CD14-positive monocyte (primary cell): ENCODE measurements around the gene MLLT1. TPM values are rescaled to one million over a fixed set of nuclear protein-coding genes. Genes with fewer than 3 reads are reported as not detected.

Source experiments
- DNase-seq, 3 donors: peaks; one replicate each; pipeline ENCODE4 v3.0.0-alpha.2; 2011 to 2022
- H2AFZ ChIP-seq: 2 replicates; pipeline ENCODE4 v1.6.0; 2012; ENCODE audit warnings: mild to moderate bottlenecking, low read depth, low read length, inconsistent platforms; ENCODE audit not compliant: insufficient read depth, poor library complexity, severe bottlenecking
- H3K27ac ChIP-seq, 2 donors: 1 replicate in 1 of 2; 2 replicates in 1 of 2; pipeline ENCODE4 v1.5.1; 2012 to 2013; ENCODE audit warnings: low read length in 2 of 2, control low read depth in 1 of 2, inconsistent platforms in 1 of 2, low read depth in 1 of 2, mild to moderate bottlenecking in 1 of 2
- H3K27me3 ChIP-seq, 2 donors: one replicate each; pipeline versions ENCODE4 v1.6.0 to v1.6.1; 2011 to 2013; ENCODE audit warnings: low read length in 2 of 2; ENCODE audit not compliant: control insufficient read depth in 2 of 2, insufficient read depth in 2 of 2
- H3K36me3 ChIP-seq, 2 donors: replicated peaks in 1 of 2; 1 replicate in 1 of 2; 2 replicates in 1 of 2; pipeline versions ENCODE4 v1.5.1 to v1.6.1; 2012 to 2013; ENCODE audit warnings: low read length in 2 of 2, control low read depth in 1 of 2, inconsistent platforms in 1 of 2, mild to moderate bottlenecking in 1 of 2; ENCODE audit not compliant: insufficient read depth in 2 of 2, control insufficient read depth in 1 of 2
- H3K4me1 ChIP-seq, 2 donors: 1 replicate in 1 of 2; 2 replicates in 1 of 2; pipeline versions ENCODE4 v1.5.1 to v1.6.1; 2012 to 2013; ENCODE audit warnings: low read length in 2 of 2, control low read depth in 1 of 2, inconsistent platforms in 1 of 2, mild to moderate bottlenecking in 1 of 2, moderate library complexity in 1 of 2; ENCODE audit not compliant: insufficient read depth in 2 of 2, control insufficient read depth in 1 of 2
- H3K4me2 ChIP-seq: replicated peaks from 2 replicates; pipeline ENCODE3; 2012; ENCODE audit warnings: low read length, moderate library complexity, mild to moderate bottlenecking; ENCODE audit not compliant: poor library complexity, severe bottlenecking; ENCODE audit errors: extremely low read depth
- H3K4me3 ChIP-seq, 3 experiments: fragments of 200-600 bp in 1 of 3; sonication (generic) in 1 of 3; replicated peaks in 1 of 3; 1 replicate in 2 of 3; 2 replicates in 1 of 3; pipeline ENCODE4 v1.5.1; 2011 to 2013; ENCODE audit warnings: low read length in 3 of 3, mild to moderate bottlenecking in 3 of 3, control low read depth in 2 of 3, low read depth in 2 of 3, inconsistent platforms in 1 of 3, moderate library complexity in 1 of 3
- H3K79me2 ChIP-seq: 2 replicates; pipeline ENCODE4 v1.6.0; 2012; ENCODE audit warnings: mild to moderate bottlenecking, control low read depth, inconsistent platforms, low read length, moderate library complexity; ENCODE audit not compliant: insufficient read depth
- H3K9ac ChIP-seq: 2 replicates; pipeline ENCODE4 v1.6.0; 2017; ENCODE audit warnings: low read length, mild to moderate bottlenecking; ENCODE audit not compliant: insufficient read depth, poor library complexity, severe bottlenecking
- H3K9me3 ChIP-seq, 2 donors: replicated peaks in 1 of 2; 1 replicate in 1 of 2; 2 replicates in 1 of 2; pipeline versions ENCODE4 v1.5.1 to v1.6.1; 2012 to 2013; ENCODE audit warnings: low read length in 2 of 2, control low read depth in 1 of 2; ENCODE audit not compliant: control insufficient read depth in 1 of 2, insufficient read depth in 1 of 2
- H4K20me1 ChIP-seq: 2 replicates; pipeline ENCODE4 v1.6.0; 2012; ENCODE audit warnings: mild to moderate bottlenecking, low read length, control low read depth, moderate library complexity; ENCODE audit not compliant: insufficient read depth
- H3K27ac Mint-ChIP-seq, 7 donors: one replicate each; pipeline ENCODE4 v1.8.0; 2020; ENCODE audit warnings: mild to moderate bottlenecking in 7 of 7, mixed read lengths in 7 of 7, moderate library complexity in 6 of 7, inconsistent platforms in 2 of 7
- H3K27me3 Mint-ChIP-seq, 3 donors: one replicate each; pipeline ENCODE4 v1.8.0; 2021 to 2022; ENCODE audit warnings: low read depth in 3 of 3, mild to moderate bottlenecking in 3 of 3, mixed read lengths in 3 of 3, moderate library complexity in 3 of 3, inconsistent platforms in 1 of 3
- H3K36me3 Mint-ChIP-seq, 2 donors: one replicate each; pipeline ENCODE4 v1.8.0; 2020; ENCODE audit warnings: mixed read lengths in 2 of 2, inconsistent platforms in 1 of 2, mild to moderate bottlenecking in 1 of 2
- H3K4me1 Mint-ChIP-seq: one replicate; pipeline ENCODE4 v1.8.0; 2020; ENCODE audit warnings: mild to moderate bottlenecking, mixed read lengths
- H3K4me3 Mint-ChIP-seq, 2 donors: one replicate each; pipeline ENCODE4 v1.8.0; 2020; ENCODE audit warnings: mild to moderate bottlenecking in 2 of 2, mixed read lengths in 2 of 2, moderate library complexity in 1 of 2
- H3K9me3 Mint-ChIP-seq, 7 donors: one replicate each; pipeline ENCODE4 v1.8.0; 2020 to 2022; ENCODE audit warnings: mixed read lengths in 7 of 7, mild to moderate bottlenecking in 6 of 7, moderate library complexity in 6 of 7, inconsistent platforms in 2 of 7
- WGBS: methylation state at CpG from one replicate; pipeline ENCODE4 v1.1.5; 2013; ENCODE audit warnings: missing lambda C conversion rate; ENCODE audit not compliant: insufficient coverage; 5-methylcytosine and 5-hydroxymethylcytosine counted together
- intact Hi-C, 2 donors: fragments of 100-400 bp; cut with micrococcal nuclease; formaldehyde crosslinking; loops; one replicate each; pipeline versions ENCODE4 v1.15.0 to v1.15.1; 2023
- polyA plus RNA-seq, 3 donors: library from polyadenylated mRNA; depleted of rRNA in 1 of 3; unstranded in 2 of 3; stranded (reverse) in 1 of 3; fragments of 300-500 nt in 2 of 3; fragments of >200 nt in 1 of 3; fragmentation: Illumina TruSeq in 2 of 3; gene quantifications; 1 replicate in 2 of 3; 2 replicates in 1 of 3; pipeline ENCODE4 v1.2.3, GENCODE V29; 2012 to 2021
- TF ChIP-seq, protein P1 (sequence below): fragments of 200-600 bp; IDR thresholded peaks from one replicate; pipeline ENCODE4 v1.8.0; 2022; ENCODE audit warnings: antibody characterized with exemption, mild to moderate bottlenecking

Gene MLLT1
- polyA plus RNA-seq, 3 donors: 0.65 to 17.3 (median 0.99) TPM

DNA sequence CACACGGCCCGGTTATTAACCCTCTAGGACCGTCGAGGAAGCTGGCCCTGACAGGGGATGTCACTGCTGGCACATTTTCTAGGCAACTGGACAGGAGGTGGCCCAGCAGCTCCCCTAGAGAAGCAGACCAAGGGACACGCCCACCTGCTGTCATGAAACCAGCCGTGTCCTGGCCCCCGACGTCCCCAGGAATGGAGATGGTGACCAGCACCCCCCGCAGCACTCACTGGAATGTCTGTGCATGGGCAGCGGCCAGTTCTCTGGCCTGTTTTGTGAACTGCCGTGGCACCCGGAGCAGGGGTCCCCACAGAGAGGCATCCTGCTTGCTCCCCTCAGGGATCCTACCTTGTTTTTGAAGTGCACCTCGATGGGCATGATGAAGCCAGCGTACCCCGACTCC is 17.9 kb downstream of the MLLT1 start:
- peaks cover 64 to 93% of the 10 kb centered on the region in 2 donors for H3K36me3 Mint-ChIP-seq
- DNase-seq: no peak
- H3K9ac ChIP-seq: no peak overlapping the region
- H3K9me3 ChIP-seq: no peaks in the 10 kb centered on the region
- H3K4me3 Mint-ChIP-seq: no peak overlapping the region
- 83% methylated on average over 12 of the region's 15 CpGs for WGBS
- H3K79me2 ChIP-seq: peaks cover 83% of the 10 kb centered on the region
- H3K36me3 ChIP-seq: peaks cover 49 to 93% of the 10 kb centered on the region in 2 donors
- peak overlapping the region in 2 of 7 donors; percentile 16 to 72 for H3K27ac Mint-ChIP-seq
- H2AFZ ChIP-seq: no peak overlapping the region
- no peak overlapping the region for H3K27ac ChIP-seq
- intact Hi-C loops: no loop called here
- H3K9me3 Mint-ChIP-seq: no peaks in the 10 kb centered on the region
- peaks cover 8% of the 10 kb centered on the region for H3K4me1 Mint-ChIP-seq
- no peaks in the 10 kb centered on the region for H3K4me1 ChIP-seq
- TF ChIP-seq, protein P1, sequence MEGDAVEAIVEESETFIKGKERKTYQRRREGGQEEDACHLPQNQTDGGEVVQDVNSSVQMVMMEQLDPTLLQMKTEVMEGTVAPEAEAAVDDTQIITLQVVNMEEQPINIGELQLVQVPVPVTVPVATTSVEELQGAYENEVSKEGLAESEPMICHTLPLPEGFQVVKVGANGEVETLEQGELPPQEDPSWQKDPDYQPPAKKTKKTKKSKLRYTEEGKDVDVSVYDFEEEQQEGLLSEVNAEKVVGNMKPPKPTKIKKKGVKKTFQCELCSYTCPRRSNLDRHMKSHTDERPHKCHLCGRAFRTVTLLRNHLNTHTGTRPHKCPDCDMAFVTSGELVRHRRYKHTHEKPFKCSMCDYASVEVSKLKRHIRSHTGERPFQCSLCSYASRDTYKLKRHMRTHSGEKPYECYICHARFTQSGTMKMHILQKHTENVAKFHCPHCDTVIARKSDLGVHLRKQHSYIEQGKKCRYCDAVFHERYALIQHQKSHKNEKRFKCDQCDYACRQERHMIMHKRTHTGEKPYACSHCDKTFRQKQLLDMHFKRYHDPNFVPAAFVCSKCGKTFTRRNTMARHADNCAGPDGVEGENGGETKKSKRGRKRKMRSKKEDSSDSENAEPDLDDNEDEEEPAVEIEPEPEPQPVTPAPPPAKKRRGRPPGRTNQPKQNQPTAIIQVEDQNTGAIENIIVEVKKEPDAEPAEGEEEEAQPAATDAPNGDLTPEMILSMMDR: no peak
- no peak overlapping the region for H3K4me2 ChIP-seq
- H3K27me3 ChIP-seq: no peaks in the 10 kb centered on the region
- no peak overlapping the region for H3K4me3 ChIP-seq
- peaks cover 0 to 3% (median 0%) of the 10 kb centered on the region in 3 donors for H3K27me3 Mint-ChIP-seq
- H4K20me1 ChIP-seq: peaks cover 82% of the 10 kb centered on the region

DNA sequence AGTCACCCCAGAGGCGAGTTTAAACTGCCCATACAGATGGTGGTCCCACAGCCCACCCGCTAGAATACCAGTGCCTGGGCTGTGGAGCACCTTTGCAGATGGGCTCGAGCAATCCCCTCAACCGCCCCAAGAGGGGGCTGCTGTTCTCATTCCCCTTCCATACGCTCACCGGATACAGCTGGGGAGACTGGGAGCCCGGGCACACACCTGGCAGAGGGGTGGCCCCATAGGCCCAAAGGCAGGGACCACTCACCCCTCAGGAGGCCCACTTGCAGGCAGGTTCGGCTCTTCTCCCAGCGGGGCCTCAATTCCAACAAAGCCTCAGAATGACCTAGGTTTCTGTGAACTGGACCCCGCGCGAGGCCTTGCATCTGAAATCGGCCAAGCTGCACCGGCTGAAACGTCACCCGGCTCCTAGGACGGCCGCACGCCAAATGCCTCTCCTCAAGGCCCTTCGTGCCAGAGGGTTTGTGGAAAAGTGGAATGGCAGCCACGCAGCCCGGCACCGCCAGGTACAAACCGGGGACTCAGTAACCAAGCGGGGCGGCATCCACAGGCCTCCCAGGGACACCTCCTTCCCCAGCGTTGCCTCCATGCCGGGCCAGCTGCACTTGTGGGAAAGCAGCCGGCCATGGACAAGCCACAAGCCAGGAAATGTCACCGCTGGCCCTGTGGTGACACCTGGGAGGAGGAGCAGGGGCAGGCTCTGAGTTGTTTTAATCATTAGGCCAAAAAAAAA is 18.7 kb downstream of the MLLT1 start:
- H3K36me3 ChIP-seq: peaks cover 47 to 87% of the 10 kb centered on the region in 2 donors

More for the DNA sequence above, 18.7 kb downstream of the MLLT1 start:
- 75% methylated on average over 27 of the region's 30 CpGs for WGBS
- Histone ChIP-seq H2AFZ (no peak overlapping the region), H4K20me1 (peaks cover 80% of the 10 kb centered on the region), H3K4me1 (no peaks in the 10 kb centered on the region), H3K9me3 (no peaks in the 10 kb centered on the region), H3K27ac (no peak overlapping the region), H3K9ac (no peak overlapping the region), H3K27me3 (no peaks in the 10 kb centered on the region), H3K4me2 (no peak overlapping the region), H3K4me3 (no peak overlapping the region), H3K79me2 (peaks cover 78% of the 10 kb centered on the region)
- peak overlapping the region in 2 of 7 donors; percentile 2 to 84 for H3K27ac Mint-ChIP-seq
- H3K9me3 Mint-ChIP-seq: no peaks in the 10 kb centered on the region
- peaks cover 61 to 93% of the 10 kb centered on the region in 2 donors for H3K36me3 Mint-ChIP-seq
- TF ChIP-seq, protein P1: peak; percentile 78
- peak in 1 of 3 donors; percentile 8 for DNase-seq
- H3K4me3 Mint-ChIP-seq: no peak overlapping the region
- peaks cover 0 to 3% (median 0%) of the 10 kb centered on the region in 3 donors for H3K27me3 Mint-ChIP-seq
- H3K4me1 Mint-ChIP-seq: peaks cover 8% of the 10 kb centered on the region
- intact Hi-C loops: no loop called here
